Ishikawa (cell line): ENCODE data around the gene SMYD4.

ENCODE experiments used
- CEBPB ChIP-seq: IDR thresholded peaks from 2 replicates; pipeline ENCODE4 v1.6.1; 2012
- CREB1 ChIP-seq: IDR thresholded peaks from 2 replicates; pipeline ENCODE4 v1.6.1; 2012; ENCODE audit warnings: low read depth
- EGR1 ChIP-seq: IDR thresholded peaks from 2 replicates; pipeline ENCODE4 v1.6.1; 2012
- EP300 ChIP-seq: IDR thresholded peaks from 2 replicates; pipeline ENCODE4 v1.6.1; 2012; ENCODE audit warnings: borderline replicate concordance
- FOXM1 ChIP-seq: IDR thresholded peaks from 2 replicates; pipeline ENCODE4 v1.6.1; 2012; ENCODE audit warnings: low read depth, borderline replicate concordance
- NFIC ChIP-seq: IDR thresholded peaks from 2 replicates; pipeline ENCODE4 v1.6.1; 2012
- RAD21 ChIP-seq: IDR thresholded peaks from 2 replicates; pipeline ENCODE4 v1.6.1; 2012; ENCODE audit warnings: low read depth
- TAF1 ChIP-seq: IDR thresholded peaks from 2 replicates; pipeline ENCODE4 v1.6.1; 2012; ENCODE audit warnings: low read depth, mild to moderate bottlenecking
- TCF12 ChIP-seq: IDR thresholded peaks from 2 replicates; pipeline ENCODE4 v1.6.1; 2012; ENCODE audit warnings: low read depth
- TEAD4 ChIP-seq: IDR thresholded peaks from 2 replicates; pipeline ENCODE4 v1.6.1; 2012
- USF1 ChIP-seq: IDR thresholded peaks from 2 replicates; pipeline ENCODE4 v1.6.1; 2012
- YY1 ChIP-seq: IDR thresholded peaks from 2 replicates; pipeline ENCODE4 v1.6.1; 2012; ENCODE audit warnings: low read depth
- ZBTB7A ChIP-seq: IDR thresholded peaks from 2 replicates; pipeline ENCODE4 v1.6.1; 2012; ENCODE audit warnings: low read depth
- TF ChIP-seq, protein P1 (sequence below): IDR thresholded peaks from 2 replicates; pipeline ENCODE4 v1.6.1; 2012; ENCODE audit warnings: low read depth, mild to moderate bottlenecking
- TF ChIP-seq, protein P2 (sequence below): IDR thresholded peaks from 2 replicates; pipeline ENCODE4 v1.6.1; 2012

The SMYD4 gene

DNA sequence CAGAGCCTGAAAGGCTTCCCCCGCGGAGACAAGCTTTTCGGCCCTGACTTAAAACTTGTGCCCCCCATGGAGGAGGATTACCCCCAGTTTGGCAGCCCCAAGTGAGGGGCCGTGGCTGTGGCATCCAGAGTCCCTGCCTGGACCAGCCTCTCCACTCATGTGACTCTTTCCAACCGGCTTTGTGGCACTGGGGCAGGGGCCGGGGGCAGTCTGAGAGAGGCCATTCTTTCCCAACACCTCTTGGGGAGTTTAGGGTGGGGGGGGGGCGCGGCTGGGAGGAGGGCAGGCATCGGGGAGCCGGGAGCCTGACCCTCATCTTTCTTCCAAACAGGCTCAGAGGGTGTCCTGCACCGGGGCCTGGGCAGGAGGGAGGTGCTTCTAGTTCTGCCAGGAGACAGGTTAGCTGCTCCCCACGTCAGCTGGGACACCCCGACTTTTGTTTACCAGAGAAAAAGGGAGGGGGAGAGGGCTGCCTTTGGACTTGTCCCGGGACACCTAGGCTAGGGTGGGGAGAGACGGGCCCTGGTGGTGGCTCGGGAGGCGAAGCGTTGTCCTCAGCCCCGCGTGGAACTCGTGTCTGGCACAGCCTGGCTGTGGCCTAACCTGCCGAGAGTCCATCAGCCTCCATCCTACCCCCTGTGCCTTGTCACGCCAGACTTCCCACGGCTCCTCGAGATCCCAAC lies 75.1 kb downstream of the SMYD4 start:
- no peak for TF ChIP-seq EGR1
- TF ChIP-seq TCF12 = no peak
- TF ChIP-seq, protein P1, sequence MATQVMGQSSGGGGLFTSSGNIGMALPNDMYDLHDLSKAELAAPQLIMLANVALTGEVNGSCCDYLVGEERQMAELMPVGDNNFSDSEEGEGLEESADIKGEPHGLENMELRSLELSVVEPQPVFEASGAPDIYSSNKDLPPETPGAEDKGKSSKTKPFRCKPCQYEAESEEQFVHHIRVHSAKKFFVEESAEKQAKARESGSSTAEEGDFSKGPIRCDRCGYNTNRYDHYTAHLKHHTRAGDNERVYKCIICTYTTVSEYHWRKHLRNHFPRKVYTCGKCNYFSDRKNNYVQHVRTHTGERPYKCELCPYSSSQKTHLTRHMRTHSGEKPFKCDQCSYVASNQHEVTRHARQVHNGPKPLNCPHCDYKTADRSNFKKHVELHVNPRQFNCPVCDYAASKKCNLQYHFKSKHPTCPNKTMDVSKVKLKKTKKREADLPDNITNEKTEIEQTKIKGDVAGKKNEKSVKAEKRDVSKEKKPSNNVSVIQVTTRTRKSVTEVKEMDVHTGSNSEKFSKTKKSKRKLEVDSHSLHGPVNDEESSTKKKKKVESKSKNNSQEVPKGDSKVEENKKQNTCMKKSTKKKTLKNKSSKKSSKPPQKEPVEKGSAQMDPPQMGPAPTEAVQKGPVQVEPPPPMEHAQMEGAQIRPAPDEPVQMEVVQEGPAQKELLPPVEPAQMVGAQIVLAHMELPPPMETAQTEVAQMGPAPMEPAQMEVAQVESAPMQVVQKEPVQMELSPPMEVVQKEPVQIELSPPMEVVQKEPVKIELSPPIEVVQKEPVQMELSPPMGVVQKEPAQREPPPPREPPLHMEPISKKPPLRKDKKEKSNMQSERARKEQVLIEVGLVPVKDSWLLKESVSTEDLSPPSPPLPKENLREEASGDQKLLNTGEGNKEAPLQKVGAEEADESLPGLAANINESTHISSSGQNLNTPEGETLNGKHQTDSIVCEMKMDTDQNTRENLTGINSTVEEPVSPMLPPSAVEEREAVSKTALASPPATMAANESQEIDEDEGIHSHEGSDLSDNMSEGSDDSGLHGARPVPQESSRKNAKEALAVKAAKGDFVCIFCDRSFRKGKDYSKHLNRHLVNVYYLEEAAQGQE = no peak
- TF ChIP-seq FOXM1 = no peak
- TF ChIP-seq CEBPB = no peak
- TF ChIP-seq CREB1 = no peak
- TF ChIP-seq TEAD4 = no peak
- TF ChIP-seq NFIC = no peak

- TF ChIP-seq CREB1 (no peak), NFIC (no peak), RAD21 (no peak), YY1 (no peak), EP300 (no peak)
Observed at GRCh38 chr17:1753767-1754429, 75.8 kb downstream of the SMYD4 start.

- no peak for TF ChIP-seq CREB1
- TF ChIP-seq ZBTB7A = no peak
- no peak for TF ChIP-seq TEAD4
- no peak for TF ChIP-seq FOXM1
- no peak for TF ChIP-seq RAD21
- no peak for TF ChIP-seq CEBPB
- TF ChIP-seq EP300 = no peak
- no peak for TF ChIP-seq EGR1
- TF ChIP-seq TAF1 = no peak
Observed at GRCh38 chr17:1752425-1753262, 77.1 kb downstream of the SMYD4 start.

DNA sequence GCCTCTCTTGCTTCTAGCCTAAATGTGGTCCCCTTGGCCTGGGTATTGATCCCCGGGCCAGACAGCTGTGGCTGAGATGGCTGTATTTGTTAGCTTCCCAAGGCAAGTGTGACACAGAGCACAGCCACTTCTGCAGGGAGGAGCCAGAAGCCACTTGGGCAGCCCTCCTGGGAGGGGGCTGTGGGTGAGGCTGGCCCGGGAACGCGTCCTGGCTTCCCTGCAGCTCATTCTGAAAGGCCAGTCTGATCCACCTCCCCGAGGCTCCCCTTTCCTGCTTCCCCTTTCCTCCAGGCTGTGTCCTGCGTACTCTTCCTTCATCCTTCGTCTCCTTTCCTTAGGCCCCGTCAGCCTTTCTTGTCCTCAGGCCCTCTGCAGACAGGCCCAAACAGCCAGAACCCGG lies 79.1 kb downstream of the SMYD4 start:
- TF ChIP-seq RAD21 = no peak
- no peak for TF ChIP-seq USF1
- no peak for TF ChIP-seq CREB1
- TF ChIP-seq EGR1 = no peak
- no peak for TF ChIP-seq EP300
- TF ChIP-seq TEAD4 = no peak
- no peak for TF ChIP-seq FOXM1
- no peak for TF ChIP-seq ZBTB7A
- TF ChIP-seq NFIC = no peak
- no peak for TF ChIP-seq CEBPB
- TF ChIP-seq, protein P1 = no peak
- TF ChIP-seq YY1 = no peak
- TF ChIP-seq, protein P2, sequence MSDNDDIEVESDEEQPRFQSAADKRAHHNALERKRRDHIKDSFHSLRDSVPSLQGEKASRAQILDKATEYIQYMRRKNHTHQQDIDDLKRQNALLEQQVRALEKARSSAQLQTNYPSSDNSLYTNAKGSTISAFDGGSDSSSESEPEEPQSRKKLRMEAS = no peak
- no peak for TF ChIP-seq TAF1
- no peak for TF ChIP-seq TCF12

- TF ChIP-seq FOXM1 = no peak
- no peak for TF ChIP-seq NFIC
- no peak for TF ChIP-seq YY1
- TF ChIP-seq EP300 = no peak
- no peak for TF ChIP-seq RAD21
- TF ChIP-seq CREB1 = no peak
- TF ChIP-seq EGR1 = no peak
- TF ChIP-seq CEBPB = no peak
Observed at GRCh38 chr17:1746975-1747543, 82.6 kb downstream of the SMYD4 start.
